IMR-90 (cell line): ENCODE data around the gene MT1E. TPM values are rescaled to one million over a fixed set of nuclear protein-coding genes. Genes with fewer than 3 reads are reported as not detected.

Experiments
- ATAC-seq: fragments of 200-7000 bp; cut with Tn5 transposase; 2 replicates; pipeline ENCODE4 v1.9.1; 2020; ENCODE audit warnings: low read depth, mild to moderate bottlenecking, moderate library complexity
- BruUV-seq: library from RNA; stranded (reverse); fragments of 400-500 nt; replicated peaks from 2 replicates; lab custom pipeline; 2021; lab: Mats Ljungman, UMichigan
- CTCF ChIA-PET: fragments of 300-600 bp; formaldehyde crosslinking; extraction: SDS; loops from one replicate; lab custom pipeline; 2021; ENCODE audit warnings: antibody characterized with exemption; lab: Yijun Ruan, JAX
- POLR2A ChIA-PET: fragments of 300-600 bp; sonication (Branson Sonifier 250); formaldehyde crosslinking; loops from one replicate; lab custom pipeline; 2022; ENCODE audit warnings: antibody characterized with exemption; ENCODE audit not compliant: unreplicated experiment; lab: Charles Lee
- DNase-seq: peaks from one replicate; pipeline ENCODE4 v3.0.0; 2013
- H2AFZ ChIP-seq: replicated peaks from 2 replicates; pipeline ENCODE3; 2013; ENCODE audit warnings: low read length, mild to moderate bottlenecking; ENCODE audit not compliant: poor library complexity
- H2AK5ac ChIP-seq: 2 replicates; pipeline ENCODE4 v1.6.1; 2013; ENCODE audit warnings: low read depth, low read length, inconsistent platforms
- H2AK9ac ChIP-seq: replicated peaks from 2 replicates; pipeline ENCODE3; 2013; ENCODE audit warnings: mild to moderate bottlenecking, low read depth, low read length, moderate library complexity; ENCODE audit not compliant: poor library complexity
- H2BK120ac ChIP-seq: 2 replicates; pipeline ENCODE4 v1.6.1; 2013; ENCODE audit warnings: low read depth, low read length, inconsistent platforms
- H2BK15ac ChIP-seq: 3 replicates; pipeline ENCODE4 v1.6.1; 2013; ENCODE audit warnings: low read depth, low read length, inconsistent platforms
- H2BK20ac ChIP-seq: 2 replicates; pipeline ENCODE4 v1.6.1; 2013; ENCODE audit warnings: low read depth, mild to moderate bottlenecking, inconsistent platforms, low read length, moderate library complexity
- H2BK5ac ChIP-seq: 2 replicates; pipeline ENCODE4 v1.6.1; 2013; ENCODE audit warnings: mild to moderate bottlenecking, low read depth, low read length, inconsistent platforms; ENCODE audit not compliant: poor library complexity, severe bottlenecking
- H3K14ac ChIP-seq: replicated peaks from 2 replicates; pipeline ENCODE4 v1.6.1; 2013; ENCODE audit warnings: low read depth, low read length, inconsistent platforms
- H3K18ac ChIP-seq: 2 replicates; pipeline ENCODE4 v1.6.1; 2013; ENCODE audit warnings: low read depth, low read length, control low read depth
- H3K23ac ChIP-seq: 2 replicates; pipeline ENCODE4 v1.6.1; 2013; ENCODE audit warnings: low read depth, low read length, inconsistent platforms
- H3K27ac ChIP-seq: 2 replicates; pipeline ENCODE4 v1.5.1; 2013; ENCODE audit warnings: mild to moderate bottlenecking, control low read depth, low read length; ENCODE audit not compliant: insufficient read depth
- H3K27me3 ChIP-seq: 2 replicates; pipeline ENCODE4 v1.6.1; 2013; ENCODE audit warnings: low read length; ENCODE audit not compliant: control insufficient read depth, insufficient read depth
- H3K36me3 ChIP-seq: 2 replicates; pipeline ENCODE4 v1.6.1; 2013; ENCODE audit warnings: low read length, mixed read lengths; ENCODE audit not compliant: control insufficient read depth, insufficient read depth
- H3K4ac ChIP-seq: 2 replicates; pipeline ENCODE4 v1.6.1; 2013; ENCODE audit warnings: low read depth, low read length, inconsistent platforms
- H3K4me1 ChIP-seq: 2 replicates; pipeline ENCODE4 v1.6.1; 2013; ENCODE audit warnings: low read length, mixed read lengths; ENCODE audit not compliant: control insufficient read depth, insufficient read depth
- H3K4me2 ChIP-seq: 2 replicates; pipeline ENCODE4 v1.6.1; 2013; ENCODE audit warnings: low read depth, mild to moderate bottlenecking, control low read depth, low read length, moderate library complexity
- H3K4me3 ChIP-seq: 2 replicates; pipeline ENCODE4 v1.5.1; 2013; ENCODE audit warnings: low read depth, mild to moderate bottlenecking, control low read depth, low read length, moderate library complexity; ENCODE audit not compliant: insufficient read depth
- H3K56ac ChIP-seq: 2 replicates; pipeline ENCODE4 v1.6.1; 2013; ENCODE audit warnings: low read length, inconsistent platforms; ENCODE audit not compliant: insufficient read depth; ENCODE audit errors: extremely low read depth
- H3K79me1 ChIP-seq, 2 experiments: 2 replicates each; pipeline ENCODE4 v1.6.1; 2013; ENCODE audit warnings: low read length in 2 of 2, inconsistent platforms in 1 of 2, low read depth in 1 of 2
- H3K9ac ChIP-seq: 2 replicates; pipeline ENCODE4 v1.6.1; 2013; ENCODE audit warnings: low read depth, low read length, control low read depth
- H3K9me1 ChIP-seq: 2 replicates; pipeline ENCODE4 v1.6.1; 2013; ENCODE audit warnings: low read length, inconsistent platforms; ENCODE audit not compliant: insufficient read depth
- H3K9me3 ChIP-seq: 2 replicates; pipeline ENCODE4 v1.6.1; 2013; ENCODE audit warnings: low read length; ENCODE audit not compliant: control insufficient read depth, insufficient read depth
- H4K20me1 ChIP-seq: 2 replicates; pipeline ENCODE4 v1.6.1; 2013; ENCODE audit warnings: low read length, inconsistent platforms; ENCODE audit not compliant: insufficient read depth
- H4K5ac ChIP-seq: 2 replicates; pipeline ENCODE4 v1.6.1; 2013; ENCODE audit warnings: mild to moderate bottlenecking, low read depth, low read length, control low read depth
- H4K8ac ChIP-seq, 2 experiments: 2 replicates each; pipeline ENCODE4 v1.6.1; 2013; ENCODE audit warnings: low read depth in 2 of 2, low read length in 2 of 2, control low read depth in 1 of 2, inconsistent platforms in 1 of 2
- H4K91ac ChIP-seq: 2 replicates; pipeline ENCODE4 v1.6.1; 2013; ENCODE audit warnings: low read depth, low read length, inconsistent platforms; ENCODE audit not compliant: insufficient read depth
- FOS ChIP-seq: fragments of 150-350 bp; IDR thresholded peaks from 2 replicates; pipeline ENCODE4 v1.6.1; 2016; ENCODE audit warnings: low read depth, low read length
- MAFK ChIP-seq: IDR thresholded peaks from 2 replicates; pipeline ENCODE4 v1.6.1; 2012; ENCODE audit warnings: low read depth, low read length, improper control_type of control experiment
- MAZ ChIP-seq: IDR thresholded peaks from 2 replicates; pipeline ENCODE4 v1.6.1; 2012; ENCODE audit warnings: low read depth, mild to moderate bottlenecking, low read length, improper control_type of control experiment, moderate library complexity, borderline replicate concordance
- MXI1 ChIP-seq: IDR thresholded peaks from 2 replicates; pipeline ENCODE4 v1.6.1; 2012; ENCODE audit warnings: low read depth, mild to moderate bottlenecking, low read length, moderate library complexity, borderline replicate concordance
- NFE2L2 ChIP-seq: fragments of 150-350 bp; IDR thresholded peaks from 2 replicates; pipeline ENCODE4 v1.6.1; 2016; ENCODE audit warnings: low read depth, mild to moderate bottlenecking, low read length
- POLR2A ChIP-seq: IDR thresholded peaks from 2 replicates; pipeline ENCODE4 v1.6.1; 2012; ENCODE audit warnings: mild to moderate bottlenecking, low read depth, low read length
- RAD21 ChIP-seq: IDR thresholded peaks from 2 replicates; pipeline ENCODE4 v1.6.1; 2012; ENCODE audit warnings: low read length, improper control_type of control experiment
- RCOR1 ChIP-seq: IDR thresholded peaks from 2 replicates; pipeline ENCODE4 v1.6.1; 2012; ENCODE audit warnings: mild to moderate bottlenecking, low read length, improper control_type of control experiment; ENCODE audit not compliant: insufficient replicate concordance
- RFX5 ChIP-seq: IDR thresholded peaks from 2 replicates; pipeline ENCODE4 v1.8.0; 2012; ENCODE audit warnings: low read depth, mild to moderate bottlenecking, low read length, moderate library complexity
- SMC3 ChIP-seq: fragments of 150-350 bp; IDR thresholded peaks from 2 replicates; pipeline ENCODE4 v1.6.1; 2016; ENCODE audit warnings: low read depth, mild to moderate bottlenecking, antibody characterized with exemption, low read length, moderate library complexity
- WGBS, 2 experiments: methylation state at CpG; one replicate each; pipeline versions ENCODE4 v1.1.5 to v1.1.7; 2013; ENCODE audit warnings: missing lambda C conversion rate in 2 of 2; ENCODE audit not compliant: insufficient read length in 1 of 2; ENCODE audit errors: extremely low coverage in 2 of 2; 5-methylcytosine and 5-hydroxymethylcytosine counted together
- dilution Hi-C: fragments of 300-500 bp; cut with HindIII; formaldehyde crosslinking; loops from one replicate; pipeline ENCODE4 v1.14.3; 2018; ENCODE audit warnings: low sequenced_read_pairs; ENCODE audit not compliant: unreplicated experiment
- in situ Hi-C: fragments of 300-500 bp; cut with MboI; formaldehyde crosslinking; loops from 3 replicates; pipeline ENCODE4 v1.14.3; 2019; ENCODE audit warnings: low sequenced_read_pairs, inconsistent platforms, mixed read lengths
- intact Hi-C: fragments of 100-400 bp; cut with micrococcal nuclease; formaldehyde crosslinking; loops from 2 replicates; pipeline ENCODE4 v1.10.0; 2022
- polyA plus RNA-seq, 3 experiments: library from polyadenylated mRNA; depleted of rRNA; stranded (reverse); fragments of >200 nt; gene quantifications; 2 replicates each; pipeline ENCODE4 v1.2.3, GENCODE V29; 2012; ENCODE audit warnings: low replicate concordance in 1 of 3
- total RNA-seq: library from RNA; depleted of rRNA; stranded (reverse); fragments of >200 nt; gene quantifications from 2 replicates; pipeline ENCODE4 v1.2.3, GENCODE V29; 2012
- TF ChIP-seq, protein P1 (sequence below): fragments of 150-350 bp; IDR thresholded peaks from 2 replicates; pipeline ENCODE4 v1.6.1; 2017; ENCODE audit warnings: mild to moderate bottlenecking, antibody characterized with exemption, low read length, low read depth

MT1E gene
- total and polyA plus RNA-seq, 2 of the 4 experiments (the other 2 are of a cell fraction) = 137 to 821 TPM

DNA sequence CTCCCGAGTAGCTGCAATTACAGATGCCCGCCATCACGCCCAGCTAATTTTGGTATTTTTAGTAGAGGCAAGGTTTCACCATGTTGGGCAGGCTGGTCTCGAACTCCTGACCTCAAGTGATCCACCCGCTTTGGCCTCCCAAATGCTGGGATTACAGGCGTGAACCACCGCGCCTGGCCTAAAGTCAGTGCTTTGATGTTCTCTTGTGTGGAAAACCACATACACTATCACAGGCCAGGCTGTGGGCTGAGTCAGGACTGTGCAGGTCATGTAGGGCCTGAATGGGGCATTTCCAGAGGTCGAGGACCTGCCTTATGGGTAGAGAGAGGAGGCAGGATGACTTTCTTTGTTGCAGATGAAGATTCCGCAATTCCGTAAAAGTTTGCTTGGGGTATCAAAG is 41.3 kb upstream of the MT1E start:
- Histone ChIP-seq H3K36me3 (no peaks in the 10 kb centered on the region), H2AFZ (no peak overlapping the region), H2BK20ac (no peak overlapping the region), H3K18ac (no peak overlapping the region), H3K79me1 (no peaks in the 10 kb centered on the region), H4K91ac (no peak overlapping the region), H3K27me3 (peaks cover 58% of the 10 kb centered on the region), H3K9me1 (no peaks in the 10 kb centered on the region), H2BK5ac (no peak overlapping the region), H2BK120ac (no peak overlapping the region), H2AK9ac (no peak overlapping the region), H3K4ac (no peak overlapping the region), H3K4me2 (no peak overlapping the region), H3K9me3 (no peaks in the 10 kb centered on the region; the same call in 1 of the 2 replicates), H3K56ac (no peak overlapping the region), H4K5ac (no peak overlapping the region), H4K20me1 (no peaks in the 10 kb centered on the region), H2AK5ac (no peak overlapping the region), H3K14ac (no peak overlapping the region), H4K8ac (no peak overlapping the region), H2BK15ac (no peak overlapping the region), H3K4me3 (no peak overlapping the region), H3K23ac (no peak overlapping the region), H3K9ac (no peak overlapping the region), H3K4me1 (no peaks in the 10 kb centered on the region), H3K27ac (no peak overlapping the region)
- ATAC-seq = no peak
- dilution Hi-C loops (no loop called here), in situ Hi-C loops (no loop called here), intact Hi-C loops (no loop called here)
- no peak for DNase-seq
- BruUV-seq = no TSS peak
- WGBS, 2 experiments = 67% methylated on average over 1 of the region's 11 CpGs; no CpG with 5 or more reads in 1 of the 2 experiments
- TF ChIP-seq MAZ (no peak), SMC3 (no peak), MXI1 (no peak), MAFK (no peak), RAD21 (no peak), RFX5 (no peak), FOS (no peak), NFE2L2 (no peak), RCOR1 (no peak), POLR2A (no peak)
- TF ChIP-seq, protein P1, sequence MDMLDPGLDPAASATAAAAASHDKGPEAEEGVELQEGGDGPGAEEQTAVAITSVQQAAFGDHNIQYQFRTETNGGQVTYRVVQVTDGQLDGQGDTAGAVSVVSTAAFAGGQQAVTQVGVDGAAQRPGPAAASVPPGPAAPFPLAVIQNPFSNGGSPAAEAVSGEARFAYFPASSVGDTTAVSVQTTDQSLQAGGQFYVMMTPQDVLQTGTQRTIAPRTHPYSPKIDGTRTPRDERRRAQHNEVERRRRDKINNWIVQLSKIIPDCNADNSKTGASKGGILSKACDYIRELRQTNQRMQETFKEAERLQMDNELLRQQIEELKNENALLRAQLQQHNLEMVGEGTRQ = no peak
- CTCF ChIA-PET = no interaction called here
- POLR2A ChIA-PET = no interaction called here
